Hindlimb muscle (tissue), 1 donor: ENCODE measurements around the gene ANKRD33B. TPM values are rescaled to one million over a fixed set of nuclear protein-coding genes. Genes with fewer than 3 reads are reported as not detected.
"Not testable (repeated sequence)": the region's sequence is repeated elsewhere in the genome, so short reads cannot be mapped to it uniquely, and the experiment has no call there.

Source experiments
- DNase-seq: peaks from one replicate; pipeline ENCODE4 v3.0.0-alpha.2; 2013
- polyA plus RNA-seq: library from polyadenylated mRNA; unstranded; fragments of 120-200 nt; gene quantifications from one replicate; pipeline ENCODE4 v1.2.1, GENCODE V29; 2013; ENCODE audit not compliant: insufficient read length

The ANKRD33B gene
- polyA plus RNA-seq, 1 donor: 2.5 TPM

DNA sequence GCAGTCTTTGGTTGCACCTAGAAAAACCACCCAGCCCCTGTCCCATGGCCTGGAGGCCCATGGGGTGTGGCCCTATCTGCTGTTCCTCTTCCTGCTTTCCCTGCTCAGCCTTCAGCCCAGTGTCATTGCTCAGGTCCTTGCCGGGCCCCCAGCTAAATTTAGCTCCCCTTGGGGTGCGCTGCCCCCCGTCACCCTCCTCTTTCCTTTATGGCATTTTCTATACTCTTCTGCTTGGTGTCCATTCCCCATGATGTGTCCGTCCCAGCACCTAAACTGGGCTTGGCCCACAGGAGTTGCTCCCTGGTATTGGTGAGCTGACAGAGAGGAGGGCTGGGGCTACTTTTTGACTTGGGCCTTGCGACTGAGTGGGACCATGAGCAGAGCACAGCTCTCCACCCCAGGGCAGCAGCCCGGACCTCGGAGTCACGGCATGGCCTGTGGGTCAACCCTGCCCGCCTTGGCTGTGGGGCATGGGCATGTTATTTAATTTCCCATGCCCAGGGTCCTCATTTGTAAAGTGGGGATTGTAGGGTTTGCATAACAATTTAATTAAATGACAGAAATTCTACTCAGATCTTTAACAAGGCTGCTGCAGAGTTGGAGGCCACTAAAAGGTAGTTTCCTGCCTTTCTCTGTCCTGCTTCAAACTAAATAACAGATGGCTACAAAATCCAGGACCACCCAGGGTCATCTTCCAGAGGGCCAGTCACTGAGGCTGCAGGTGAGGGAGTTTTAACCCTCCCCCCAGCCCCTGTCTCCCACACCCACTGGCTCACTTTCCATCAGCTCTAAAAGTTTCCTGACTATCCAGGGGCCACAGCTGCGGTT is 99.0 kb downstream of the ANKRD33B start:
- peak; percentile 26 for DNase-seq

DNA sequence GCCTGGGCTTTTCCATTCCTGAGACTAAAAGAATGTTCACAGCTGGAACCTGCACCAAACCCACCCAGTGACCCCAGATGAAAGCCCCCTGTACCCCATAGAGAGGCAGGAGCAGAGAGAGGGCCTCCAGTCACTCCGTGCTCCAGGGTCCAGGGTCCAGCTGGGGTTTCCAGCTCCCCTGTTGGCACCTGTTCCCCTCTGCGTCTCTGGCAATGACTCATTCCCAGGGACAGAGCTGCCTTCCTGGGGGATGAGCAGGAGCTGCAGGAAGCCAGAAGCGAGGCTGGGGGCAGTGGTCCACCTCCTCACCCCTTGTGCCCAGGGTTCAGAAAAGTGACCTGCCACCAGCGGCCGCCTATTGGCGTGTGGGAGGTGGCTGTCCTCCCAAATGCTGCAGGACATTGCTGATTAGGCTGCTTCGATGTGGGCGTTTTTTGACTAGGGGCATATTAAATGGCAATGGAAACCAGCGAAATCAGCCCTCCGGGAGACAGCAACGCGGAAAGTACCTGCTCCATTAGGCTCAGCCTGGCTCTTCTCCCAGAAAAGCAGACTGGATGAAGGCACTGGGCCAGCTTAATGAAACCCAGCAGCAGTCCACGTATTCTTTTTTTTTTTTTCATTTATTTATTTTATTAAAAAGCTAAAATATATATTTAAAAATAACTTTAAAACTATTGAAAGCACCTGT is 99.8 kb downstream of the ANKRD33B start:
- peak; percentile 69 for DNase-seq

DNA sequence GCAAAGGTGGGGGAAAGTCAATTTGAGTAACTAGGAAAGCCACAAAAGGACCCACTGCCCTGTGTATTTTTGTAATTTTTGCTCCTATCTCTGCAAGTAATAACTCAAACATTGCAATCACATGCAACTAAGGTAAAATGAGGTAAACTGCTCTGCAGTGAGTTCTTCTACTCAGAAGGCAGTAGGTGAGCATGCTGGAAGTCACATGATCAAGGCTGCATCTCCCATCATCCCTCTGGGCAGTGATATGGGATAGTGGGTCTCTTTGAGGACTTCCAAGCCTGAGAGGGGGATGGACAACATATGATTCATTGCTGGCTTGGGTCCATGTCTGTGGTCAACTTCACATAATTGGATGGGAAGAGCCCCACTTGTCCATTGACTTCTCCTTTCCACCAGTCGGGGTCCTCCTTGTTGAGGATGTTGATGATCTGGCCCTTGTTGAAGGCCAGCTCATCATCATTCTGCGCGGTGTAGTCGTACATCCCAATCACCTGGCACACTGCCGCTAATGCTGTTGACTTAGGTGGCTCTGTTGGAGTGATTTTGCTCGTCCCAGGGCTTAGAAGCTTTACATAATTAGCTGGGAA is 100.4 kb downstream of the ANKRD33B start:
- not testable (repeated sequence) for DNase-seq

DNA sequence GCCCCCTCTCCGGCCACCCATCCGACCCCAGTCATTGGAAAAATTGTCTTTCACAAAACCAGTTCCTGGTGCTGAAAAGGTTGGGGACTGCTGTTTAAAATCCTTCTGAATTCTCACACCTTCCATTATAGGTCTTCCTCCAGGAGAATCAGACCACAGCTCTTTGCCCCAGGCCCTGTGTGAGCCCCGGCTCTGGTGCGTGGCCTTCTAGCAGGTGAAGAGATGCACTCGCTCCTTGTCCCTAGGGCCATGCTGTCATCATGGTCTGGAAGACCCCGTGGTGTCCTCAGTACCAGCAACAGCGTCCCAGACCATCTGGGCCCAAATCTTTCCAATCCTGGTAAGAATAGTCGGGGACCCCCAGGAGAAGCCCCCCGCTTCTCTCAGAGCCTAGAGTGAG is 101.9 kb downstream of the ANKRD33B start:
- DNase-seq: no peak

DNA sequence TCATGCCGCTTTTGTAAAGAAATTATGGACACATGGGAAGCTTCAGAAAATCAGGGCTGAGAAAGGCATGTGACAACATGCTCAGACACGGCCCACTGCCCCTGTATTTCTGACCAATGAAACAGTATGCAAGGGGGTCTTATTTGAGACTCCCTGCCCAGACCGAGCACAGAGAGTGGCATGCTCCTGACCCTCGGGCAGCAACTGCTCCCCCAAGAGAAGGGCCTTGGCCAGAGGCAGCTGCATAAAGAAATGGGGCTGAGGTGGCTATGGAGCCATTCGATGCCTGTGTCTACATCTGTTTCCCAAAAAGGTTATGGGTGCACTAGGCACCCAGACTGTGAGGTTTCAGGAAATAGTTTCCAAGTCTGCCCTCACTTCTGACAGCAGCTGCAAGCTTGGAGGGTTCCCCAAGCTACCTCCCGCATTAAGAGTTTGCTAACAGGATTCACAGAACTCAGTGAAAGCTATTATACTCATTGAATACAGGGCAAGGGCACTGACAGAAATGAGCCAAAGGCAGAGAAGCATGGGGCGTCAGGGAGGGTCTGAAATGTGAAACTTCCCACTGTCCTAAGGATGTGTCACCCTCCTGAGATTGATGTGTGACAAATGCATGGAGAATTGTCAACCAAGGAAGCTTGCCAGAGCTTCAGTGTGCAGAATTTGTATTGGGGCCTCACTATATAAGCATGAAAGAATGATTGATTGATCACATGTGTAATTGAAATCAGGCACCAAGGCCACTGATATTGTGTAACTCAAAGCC is 102.8 kb downstream of the ANKRD33B start:
- no peak for DNase-seq

DNA sequence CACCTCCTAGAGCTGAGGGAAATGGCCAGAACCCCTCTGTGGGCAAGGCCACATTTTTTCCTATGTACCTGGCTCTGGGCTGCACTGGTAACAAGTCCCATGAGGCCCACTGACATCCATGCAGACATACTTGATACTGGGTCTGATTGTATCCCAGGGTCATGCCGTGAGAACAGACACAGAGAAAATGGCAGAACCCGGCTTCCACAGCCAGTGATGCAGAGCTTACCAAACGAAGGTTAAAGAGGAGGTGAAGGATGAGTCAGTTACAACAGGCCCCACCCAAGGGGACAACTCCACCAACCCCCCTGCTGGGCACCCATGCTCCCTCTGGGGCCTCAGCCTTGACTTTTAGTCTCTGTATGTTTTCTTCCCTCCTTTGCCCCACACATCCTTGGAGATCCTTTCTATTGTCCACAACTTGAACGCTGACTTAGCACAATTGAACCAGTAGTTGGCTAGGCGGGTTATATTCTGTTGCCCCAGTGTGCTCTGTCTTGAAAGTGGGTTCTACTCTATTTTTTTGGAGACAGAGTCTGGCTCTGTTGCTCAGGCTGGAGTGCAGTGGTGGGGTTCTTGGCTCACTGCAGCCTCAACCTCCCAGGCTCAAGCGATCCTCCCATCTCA is 103.7 kb downstream of the ANKRD33B start:
- DNase-seq: no peak

DNA sequence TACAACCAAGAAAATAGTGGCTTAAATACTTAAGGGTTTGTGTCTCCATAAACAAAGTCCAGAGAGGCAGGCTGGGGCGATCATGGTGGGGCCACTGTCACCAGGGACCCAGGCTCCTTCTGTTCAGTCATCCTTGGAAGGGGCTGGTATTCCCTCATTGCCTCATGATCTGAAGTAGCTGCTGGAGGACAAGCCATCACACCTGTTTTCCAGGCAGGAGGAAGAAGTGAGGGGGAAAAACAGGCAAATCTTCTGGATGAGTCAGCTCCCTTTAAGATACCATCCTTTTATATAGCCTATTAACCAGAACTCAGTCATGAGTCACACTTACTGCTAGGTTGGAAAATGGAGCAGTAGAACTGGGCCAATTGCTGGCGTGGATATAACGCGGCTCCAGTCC is 104.8 kb downstream of the ANKRD33B start:
- no peak for DNase-seq

DNA sequence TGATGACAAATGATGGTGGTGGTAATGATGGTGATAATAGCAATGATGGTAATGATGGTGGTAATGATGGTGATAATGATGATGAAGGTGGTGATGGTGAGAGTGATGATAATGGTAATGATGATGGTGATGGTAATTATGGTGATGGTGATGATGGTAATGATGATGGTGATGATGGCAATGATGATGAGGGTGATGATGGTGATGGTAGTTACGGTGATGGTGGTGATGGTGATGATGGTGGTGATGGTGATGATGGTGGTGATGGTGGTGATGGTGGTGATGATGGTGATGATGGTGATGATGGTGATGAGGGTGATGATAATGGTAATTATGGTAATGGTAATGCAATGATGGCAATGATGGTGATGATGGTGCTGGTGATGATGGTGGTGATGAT is 106.1 kb downstream of the ANKRD33B start:
- no peak for DNase-seq

DNA sequence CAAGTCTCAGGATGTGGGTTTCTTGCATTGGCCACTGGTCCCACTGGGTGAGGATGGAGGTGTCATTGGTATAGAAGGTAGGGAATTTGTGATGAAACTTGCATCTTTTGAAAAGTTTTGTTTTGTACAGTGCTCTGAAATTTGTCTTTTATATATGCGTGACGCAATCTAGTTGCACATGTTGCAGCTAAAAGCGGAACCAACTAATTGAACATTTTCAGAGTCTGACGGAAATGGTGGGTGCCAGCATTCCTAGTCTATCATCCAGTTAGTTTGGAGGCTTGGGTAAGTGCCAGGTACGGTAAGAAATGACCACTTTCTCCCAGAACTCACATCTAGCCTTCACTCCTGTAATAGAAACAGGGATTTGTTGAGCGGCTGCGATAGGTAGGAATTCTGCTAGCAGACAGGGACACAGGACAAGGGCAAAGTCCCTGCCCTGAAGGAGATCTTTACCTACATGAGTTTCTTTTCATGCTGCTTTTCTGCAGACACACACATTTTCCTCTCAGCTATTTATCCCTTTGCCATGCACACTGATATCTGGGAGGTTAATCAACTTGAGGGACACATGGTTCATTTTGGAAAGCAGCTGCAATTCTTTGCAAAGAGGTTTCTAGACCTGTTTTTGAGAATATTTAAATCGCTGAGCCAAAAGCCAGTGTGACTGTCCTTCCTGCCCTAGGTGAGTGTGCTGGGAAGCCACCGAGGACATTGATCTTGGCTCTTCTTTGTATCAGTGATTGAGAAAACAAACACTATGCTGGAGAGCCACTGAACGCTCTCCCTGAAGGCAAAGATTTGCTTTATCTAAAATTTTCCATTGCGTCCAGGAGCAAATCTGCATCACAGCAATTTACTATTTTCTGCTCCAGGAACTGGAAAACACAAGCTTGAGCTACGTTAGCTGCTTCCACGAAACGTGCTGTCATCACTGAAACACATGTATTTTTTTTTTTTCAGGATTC is 107.5 kb downstream of the ANKRD33B start:
- DNase-seq: no peak

DNA sequence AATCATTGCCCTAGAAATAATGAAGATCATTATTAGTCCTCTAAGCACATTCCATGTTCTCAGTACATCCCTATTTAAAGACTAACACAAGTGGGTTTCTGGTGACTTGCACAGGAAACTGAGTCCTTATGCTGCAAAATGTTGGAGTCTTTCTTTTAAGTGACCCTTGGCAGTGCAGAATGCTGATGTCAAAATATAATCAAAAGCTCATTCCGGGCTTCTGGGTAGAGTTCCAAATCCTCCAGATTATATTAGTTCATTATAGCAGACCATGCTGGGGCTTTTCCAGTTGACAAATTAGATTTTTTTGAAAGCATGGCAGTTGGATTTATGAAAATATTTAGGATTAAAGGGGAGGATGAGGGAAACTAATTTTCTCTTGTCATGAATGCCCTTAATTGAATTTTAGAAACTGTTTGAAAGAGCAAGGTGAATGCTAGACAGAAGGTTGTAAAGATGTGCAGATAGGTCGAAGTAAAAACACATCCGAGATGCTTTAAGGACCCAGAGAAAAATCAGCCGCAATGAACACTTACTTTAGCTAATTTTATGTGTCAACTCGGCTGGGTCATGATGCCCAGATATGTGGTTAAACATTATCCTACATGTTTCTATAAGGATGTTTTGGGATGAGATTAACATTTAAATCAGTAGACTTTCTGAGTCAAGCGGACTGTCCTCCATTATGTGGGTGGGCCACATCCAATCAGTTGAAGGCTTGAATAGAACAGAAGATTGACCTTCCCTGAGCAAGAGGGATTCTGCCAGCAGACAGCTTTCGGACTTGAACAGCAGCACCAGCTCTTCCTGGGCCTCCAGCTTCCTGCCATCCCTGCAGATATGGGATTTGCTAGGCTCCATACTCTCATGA is 108.5 kb downstream of the ANKRD33B start:
- no peak for DNase-seq

DNA sequence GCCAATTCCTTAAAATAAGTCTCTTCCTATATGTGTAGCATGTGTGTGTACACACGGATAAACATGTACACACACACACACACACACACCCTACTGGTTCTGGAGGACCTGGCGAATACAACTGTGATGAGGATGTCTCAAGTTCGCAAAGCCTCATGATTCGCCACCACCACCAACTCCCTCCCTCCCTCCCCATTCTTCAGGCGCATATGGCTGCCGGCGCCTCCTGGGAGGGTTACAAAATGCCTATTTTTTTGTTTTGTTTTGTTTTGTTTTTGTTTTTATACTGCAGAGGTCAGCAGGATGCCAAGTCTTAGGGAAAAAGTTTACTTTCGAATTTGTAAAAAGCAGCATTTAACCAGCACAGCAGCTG is 109.1 kb downstream of the ANKRD33B start:
- DNase-seq: no peak

DNA sequence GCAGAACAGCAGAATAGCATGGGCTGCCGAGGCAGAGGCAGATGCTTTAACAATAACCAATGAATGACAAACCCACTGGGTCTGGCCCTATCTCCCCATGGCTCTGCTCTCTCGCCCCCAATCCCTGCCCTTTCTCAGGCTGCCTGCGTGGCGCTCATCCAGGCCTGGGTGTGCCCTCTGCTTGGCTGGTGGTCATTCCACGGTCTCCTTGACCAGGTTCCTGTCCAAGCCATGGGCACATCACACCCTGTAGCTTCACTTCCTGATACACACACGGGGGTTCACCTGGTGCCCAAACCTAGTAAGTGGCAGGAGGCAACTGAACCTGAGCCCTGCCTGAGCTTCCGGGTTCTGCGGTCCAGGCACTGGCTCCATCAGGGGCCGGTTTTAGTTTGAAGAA is 109.5 kb downstream of the ANKRD33B start:
- no peak for DNase-seq

DNA sequence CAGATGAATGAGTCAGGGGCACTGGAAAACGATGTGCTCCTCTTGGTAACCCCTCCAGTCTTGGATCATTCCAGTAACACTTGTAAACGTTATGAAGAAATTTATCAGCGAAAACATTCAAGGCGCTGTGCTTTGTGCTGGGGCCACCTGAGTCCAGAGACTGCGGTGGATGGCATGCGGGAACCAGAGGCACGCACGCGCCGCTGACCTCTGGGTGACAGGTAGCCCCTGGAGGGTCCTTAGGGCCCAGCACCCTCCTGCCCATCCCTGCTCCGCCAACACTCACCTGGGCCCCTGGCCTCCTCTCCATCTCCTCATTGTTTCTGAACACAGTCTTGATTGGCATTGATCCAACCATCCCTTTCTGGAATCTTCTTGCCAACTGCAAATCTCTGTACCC is 110.2 kb downstream of the ANKRD33B start:
- no peak for DNase-seq

DNA sequence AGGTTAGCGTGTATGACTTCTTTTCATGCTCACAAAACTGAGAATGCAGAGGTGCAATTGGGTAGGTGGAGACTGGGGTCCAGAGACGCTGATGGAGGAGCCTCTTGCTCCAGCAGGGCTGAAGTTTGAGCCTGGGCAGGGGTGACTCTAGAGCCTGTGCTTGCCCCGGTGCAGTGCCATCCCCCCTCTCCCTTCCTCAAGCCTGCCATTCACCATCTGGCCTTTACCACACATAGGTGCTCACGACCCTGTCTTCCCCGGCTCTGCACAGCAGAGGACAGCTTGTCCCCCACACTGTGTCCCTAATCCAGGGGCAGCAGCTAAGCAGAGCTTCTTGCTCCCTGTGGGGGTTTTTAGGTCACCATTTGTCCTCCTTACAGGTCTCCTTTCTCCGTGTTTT is 110.7 kb downstream of the ANKRD33B start:
- DNase-seq: no peak

DNA sequence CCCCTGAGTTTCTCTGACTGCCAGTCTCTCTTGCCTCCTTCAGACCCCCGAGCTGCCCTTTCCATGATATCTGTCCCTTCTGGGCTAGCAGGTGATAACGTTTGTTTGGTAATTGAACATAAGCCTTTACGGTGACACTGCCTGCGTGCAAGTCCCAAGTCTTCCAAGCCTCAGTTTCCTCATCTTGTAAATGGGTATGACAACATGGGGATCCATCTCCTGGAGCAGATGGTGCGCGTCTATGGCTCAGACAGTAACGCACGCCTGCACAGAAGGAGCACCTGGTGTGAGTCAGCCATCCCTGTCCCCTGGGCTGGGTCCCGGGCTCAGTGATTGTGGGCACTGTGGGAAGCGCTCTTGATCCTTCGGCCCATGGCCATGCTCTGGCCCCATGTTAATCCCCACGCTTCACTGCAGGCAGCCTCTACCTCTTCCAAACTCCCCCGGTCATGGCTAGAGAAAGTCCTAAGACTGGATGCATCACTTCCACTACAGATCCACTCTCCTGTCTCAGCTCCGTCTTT is 111.4 kb downstream of the ANKRD33B start:
- no peak for DNase-seq

DNA sequence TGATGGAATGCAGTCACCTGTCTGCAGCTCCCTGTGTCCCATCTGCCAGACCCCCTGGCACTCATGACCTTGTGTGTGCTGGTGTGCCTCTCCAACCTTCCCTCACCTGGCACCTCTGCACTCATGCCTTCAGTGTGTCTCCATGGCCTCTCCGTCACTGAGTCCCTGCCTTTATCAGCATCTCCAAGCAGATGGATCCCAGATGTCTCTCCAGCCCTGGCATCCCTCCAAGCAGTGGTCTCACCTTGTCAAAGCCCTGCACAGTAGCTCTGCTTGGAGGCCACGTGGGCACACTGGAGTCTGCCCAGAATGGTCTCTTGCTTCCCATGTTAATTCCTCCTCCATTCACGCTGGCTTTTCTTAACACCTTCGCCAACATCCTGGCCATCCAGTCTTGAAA is 112.4 kb downstream of the ANKRD33B start:
- DNase-seq: no peak

DNA sequence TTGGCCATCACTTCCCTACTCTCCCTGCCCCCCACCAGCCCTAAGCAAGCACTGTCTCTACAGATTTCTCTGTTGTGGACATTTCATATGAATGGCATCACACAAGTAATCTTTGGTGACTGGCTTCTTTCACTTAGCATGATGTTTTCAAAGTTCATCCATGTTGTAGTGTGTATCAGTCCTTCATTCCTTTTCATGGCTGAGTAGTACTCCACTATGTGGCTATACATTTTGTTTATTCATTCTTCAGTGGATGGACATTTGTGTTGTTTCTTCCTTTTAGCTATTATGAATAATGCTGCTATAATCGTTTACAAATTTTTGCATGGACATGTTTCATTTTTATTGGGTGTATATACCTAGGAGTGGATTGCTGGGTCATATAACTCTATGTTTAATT is 113.1 kb downstream of the ANKRD33B start:
- DNase-seq: no peak

DNA sequence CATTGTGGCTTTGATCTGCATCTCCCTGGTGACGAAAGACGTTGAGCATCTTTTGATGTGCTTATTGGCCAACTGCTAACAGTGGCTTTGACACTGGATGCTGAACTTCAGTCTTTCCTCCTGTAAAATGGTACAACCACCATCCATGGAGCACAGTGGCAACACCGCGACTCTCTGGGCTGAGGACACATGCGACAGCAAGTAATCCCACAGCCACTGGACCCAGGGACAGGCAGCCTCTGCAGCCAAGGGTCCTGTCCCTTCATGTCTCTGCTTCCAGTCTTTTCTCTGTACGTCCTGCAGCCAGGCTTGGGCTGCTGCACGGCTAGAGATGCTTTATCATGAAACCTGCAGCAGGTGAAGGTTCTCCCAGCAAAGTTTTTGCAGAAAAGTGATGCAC is 113.7 kb downstream of the ANKRD33B start:
- DNase-seq: no peak

DNA sequence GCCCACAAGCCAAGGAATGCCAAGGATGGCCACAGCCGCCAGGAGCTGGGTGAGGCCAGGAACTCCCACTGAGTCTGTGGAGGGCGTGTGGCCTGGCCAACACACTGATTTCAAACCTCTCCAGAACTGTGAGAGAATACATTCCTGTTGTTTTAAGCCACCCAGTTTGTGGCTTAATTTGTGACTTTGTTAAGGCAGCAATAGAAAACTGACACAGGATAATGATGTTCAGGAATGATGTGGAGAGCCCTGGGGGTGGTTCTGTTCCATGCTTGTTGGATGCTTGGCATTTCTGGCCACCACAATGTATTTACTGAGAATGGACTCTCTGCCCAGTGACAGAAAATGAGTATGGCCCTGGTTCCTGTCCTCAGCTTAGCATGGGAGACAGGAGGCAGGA is 114.4 kb downstream of the ANKRD33B start:
- DNase-seq: no peak
